ENCODE data around the gene TENM4. TPM values are rescaled to one million over a fixed set of nuclear protein-coding genes. Genes with fewer than 3 reads are reported as not detected.

The TENM4 gene
- polyA plus RNA-seq, 3 donors: 0.31 to 1.7 TPM; not detected in 1

- H3K36me3 ChIP-seq (replicated peaks in 1 of 2; ENCODE audit: control insufficient read depth in 1 of 2, insufficient read depth in 2 of 2, low read length in 2 of 2): no peaks in the 10 kb centered on the region
- Mint-ChIP-seq H3K36me3 (no peaks in the 10 kb centered on the region), H3K27me3 (ENCODE audit: low read depth in 3 of 3) (peaks cover 5 to 8% (median 7%) of the 10 kb centered on the region in 3 donors), H3K9me3 (peaks cover 0 to 3% (median 0%) of the 10 kb centered on the region in 7 donors), H3K27ac (no peak overlapping the region), H3K4me1 (no peaks in the 10 kb centered on the region), H3K4me3 (no peak overlapping the region)
- H3K4me2 ChIP-seq (replicated peaks; ENCODE audit: extremely low read depth, low read length, poor library complexity, severe bottlenecking): no peak overlapping the region
- no peak overlapping the region for H3K4me3 ChIP-seq (replicated peaks in 1 of 3; ENCODE audit: low read depth in 2 of 3, low read length in 3 of 3)
- TF ChIP-seq, protein P1, sequence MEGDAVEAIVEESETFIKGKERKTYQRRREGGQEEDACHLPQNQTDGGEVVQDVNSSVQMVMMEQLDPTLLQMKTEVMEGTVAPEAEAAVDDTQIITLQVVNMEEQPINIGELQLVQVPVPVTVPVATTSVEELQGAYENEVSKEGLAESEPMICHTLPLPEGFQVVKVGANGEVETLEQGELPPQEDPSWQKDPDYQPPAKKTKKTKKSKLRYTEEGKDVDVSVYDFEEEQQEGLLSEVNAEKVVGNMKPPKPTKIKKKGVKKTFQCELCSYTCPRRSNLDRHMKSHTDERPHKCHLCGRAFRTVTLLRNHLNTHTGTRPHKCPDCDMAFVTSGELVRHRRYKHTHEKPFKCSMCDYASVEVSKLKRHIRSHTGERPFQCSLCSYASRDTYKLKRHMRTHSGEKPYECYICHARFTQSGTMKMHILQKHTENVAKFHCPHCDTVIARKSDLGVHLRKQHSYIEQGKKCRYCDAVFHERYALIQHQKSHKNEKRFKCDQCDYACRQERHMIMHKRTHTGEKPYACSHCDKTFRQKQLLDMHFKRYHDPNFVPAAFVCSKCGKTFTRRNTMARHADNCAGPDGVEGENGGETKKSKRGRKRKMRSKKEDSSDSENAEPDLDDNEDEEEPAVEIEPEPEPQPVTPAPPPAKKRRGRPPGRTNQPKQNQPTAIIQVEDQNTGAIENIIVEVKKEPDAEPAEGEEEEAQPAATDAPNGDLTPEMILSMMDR (IDR thresholded peaks at IDR 0.05): no peak
- H3K9me3 ChIP-seq (replicated peaks in 1 of 2; ENCODE audit: control insufficient read depth in 1 of 2, insufficient read depth in 1 of 2, low read length in 2 of 2): no peaks in the 10 kb centered on the region
- no peak overlapping the region for H3K9ac ChIP-seq (ENCODE audit: insufficient read depth, low read length, poor library complexity, severe bottlenecking)
- no peaks in the 10 kb centered on the region for H3K27me3 ChIP-seq (ENCODE audit: control insufficient read depth in 2 of 2, insufficient read depth in 2 of 2, low read length in 2 of 2)
- no peak overlapping the region for H3K27ac ChIP-seq (ENCODE audit: low read depth in 1 of 2, low read length in 2 of 2)
- H2AFZ ChIP-seq (ENCODE audit: insufficient read depth, low read depth, low read length, poor library complexity, severe bottlenecking): no peak overlapping the region
- no peaks in the 10 kb centered on the region for H4K20me1 ChIP-seq (ENCODE audit: insufficient read depth, low read length)
- no peaks in the 10 kb centered on the region for H3K79me2 ChIP-seq (ENCODE audit: insufficient read depth, low read length)
- WGBS (ENCODE audit: insufficient coverage): 96% methylated on average over 3 of the region's 4 CpGs
- H3K4me1 ChIP-seq (ENCODE audit: control insufficient read depth in 1 of 2, insufficient read depth in 2 of 2, low read length in 2 of 2): no peaks in the 10 kb centered on the region
- intact Hi-C loops (cut with micrococcal nuclease): no loop called here
- no peak for DNase-seq
These were observed 366.3 kb downstream of the TENM4 start for GRCh38 chr11:79074547-79074946.

DNA sequence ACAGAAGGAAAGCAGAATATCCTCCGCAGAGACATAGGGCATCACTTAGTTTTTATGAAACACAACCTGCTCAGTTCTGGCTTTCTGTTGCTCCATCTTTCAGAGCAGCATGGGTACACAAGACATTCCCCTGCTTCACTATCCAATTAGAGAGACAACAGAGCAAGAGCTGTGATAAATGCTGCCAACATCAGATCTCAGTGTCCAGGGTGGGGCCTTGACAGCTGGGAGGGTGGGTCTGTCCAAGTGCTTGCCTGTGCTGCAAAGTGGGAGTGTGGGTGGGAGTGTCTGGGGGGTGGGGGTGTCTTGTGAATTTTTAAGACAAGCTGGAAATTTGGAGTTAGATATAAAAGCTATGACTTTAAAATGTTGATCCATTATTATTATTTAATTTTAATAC lies 369.6 kb downstream of the TENM4 start:
- no peak overlapping the region for H2AFZ ChIP-seq (ENCODE audit: insufficient read depth, low read depth, low read length, poor library complexity, severe bottlenecking)
- no peak overlapping the region for H3K27ac Mint-ChIP-seq
- peaks cover 0 to 12% of the 10 kb centered on the region in 2 donors for H3K27me3 ChIP-seq (ENCODE audit: control insufficient read depth in 2 of 2, insufficient read depth in 2 of 2, low read length in 2 of 2)
- DNase-seq: no peak
- no peak overlapping the region for H3K4me3 ChIP-seq (replicated peaks in 1 of 3; ENCODE audit: low read depth in 2 of 3, low read length in 3 of 3)
- H4K20me1 ChIP-seq (ENCODE audit: insufficient read depth, low read length): no peaks in the 10 kb centered on the region
- 83% methylated on average over 1 of the region's 1 CpG for WGBS (ENCODE audit: insufficient coverage)
- no peaks in the 10 kb centered on the region for H3K9me3 ChIP-seq (replicated peaks in 1 of 2; ENCODE audit: control insufficient read depth in 1 of 2, insufficient read depth in 1 of 2, low read length in 2 of 2)
- no peaks in the 10 kb centered on the region for H3K4me1 Mint-ChIP-seq
- no peak overlapping the region for H3K4me2 ChIP-seq (replicated peaks; ENCODE audit: extremely low read depth, low read length, poor library complexity, severe bottlenecking)
- peaks cover 9 to 13% (median 10%) of the 10 kb centered on the region in 3 donors for H3K27me3 Mint-ChIP-seq (ENCODE audit: low read depth in 3 of 3)
- intact Hi-C loops (cut with micrococcal nuclease): no loop called here
- H3K79me2 ChIP-seq (ENCODE audit: insufficient read depth, low read length): no peaks in the 10 kb centered on the region
- no peak overlapping the region for H3K4me3 Mint-ChIP-seq
- H3K36me3 Mint-ChIP-seq: no peaks in the 10 kb centered on the region
- peaks cover 0 to 3% (median 0%) of the 10 kb centered on the region in 7 donors for H3K9me3 Mint-ChIP-seq
- no peak overlapping the region for H3K27ac ChIP-seq (ENCODE audit: low read depth in 1 of 2, low read length in 2 of 2)
- H3K36me3 ChIP-seq (replicated peaks in 1 of 2; ENCODE audit: control insufficient read depth in 1 of 2, insufficient read depth in 2 of 2, low read length in 2 of 2): no peaks in the 10 kb centered on the region
- TF ChIP-seq, protein P1 (IDR thresholded peaks at IDR 0.05): no peak
- H3K9ac ChIP-seq (ENCODE audit: insufficient read depth, low read length, poor library complexity, severe bottlenecking): no peak overlapping the region
- no peaks in the 10 kb centered on the region for H3K4me1 ChIP-seq (ENCODE audit: control insufficient read depth in 1 of 2, insufficient read depth in 2 of 2, low read length in 2 of 2)

All from CD14-positive monocyte (primary cell).